H4 (cell line): ENCODE results near the gene NOTUM. TPM values are rescaled to one million over a fixed set of nuclear protein-coding genes. Genes with fewer than 3 reads are reported as not detected.

Experiments
- DNase-seq: peaks from one replicate; pipeline ENCODE4 v3.0.0-alpha.2; 2015; ENCODE audit warnings: low spot score
- total RNA-seq: library from RNA; depleted of rRNA; stranded (reverse); fragments of >200 nt; shearing (Covaris generic); gene quantifications from 2 replicates; pipeline ENCODE4 v1.2.3, GENCODE V29; 2014; rRNA removed

NOTUM gene
- 0.06 and 0.45 TPM in 2 replicates for total RNA-seq

DNA sequence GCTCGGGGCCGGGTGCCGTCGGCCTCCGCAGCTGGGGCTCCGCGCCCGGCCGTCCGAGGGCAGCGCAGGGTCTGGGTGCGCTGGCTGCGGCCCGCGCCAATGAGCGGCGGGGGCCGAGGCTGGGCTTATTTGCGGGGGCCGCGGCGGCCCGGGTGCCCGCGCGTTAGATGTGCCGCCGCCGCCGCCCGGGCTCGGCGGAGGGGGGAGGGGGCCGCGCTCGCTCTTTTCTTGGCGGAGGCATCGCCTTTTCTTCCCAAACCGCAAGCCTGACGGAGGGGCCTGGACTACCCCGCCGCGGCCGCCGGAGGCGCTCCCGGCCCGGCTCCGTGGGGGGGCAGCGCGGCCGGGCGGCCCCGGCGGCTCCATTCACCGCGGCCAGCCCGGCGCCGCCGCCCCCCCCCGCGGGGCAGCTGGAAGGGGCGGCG is at the start of gene NOTUM:
Gene NOTUM (minus strand): TSS at position 101 of the 425 bp plus-strand sequence. CDS start 278 bp downstream, outside the sequence.
- no peak for DNase-seq

DNA sequence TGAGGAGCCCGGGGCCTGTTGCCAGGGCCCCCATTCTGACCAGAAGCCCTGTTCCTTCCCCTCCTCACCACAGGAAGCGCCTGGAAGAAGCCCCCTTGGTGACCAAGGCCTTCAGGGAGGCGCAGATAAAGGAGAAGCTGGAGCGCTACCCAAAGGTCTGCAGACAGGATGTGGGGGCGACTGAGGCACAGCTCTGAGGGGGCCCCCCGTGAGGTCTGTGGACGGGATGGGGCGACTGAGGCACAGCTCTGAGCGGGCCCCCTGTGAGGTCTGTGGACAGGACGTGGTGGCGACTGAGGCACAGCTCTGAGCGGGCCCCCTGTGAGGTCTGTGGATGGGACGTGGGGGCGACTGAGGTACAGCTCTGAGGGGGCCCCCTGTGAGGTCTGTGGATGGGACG is 48.4 kb upstream of the NOTUM start:
- no peak for DNase-seq

DNA sequence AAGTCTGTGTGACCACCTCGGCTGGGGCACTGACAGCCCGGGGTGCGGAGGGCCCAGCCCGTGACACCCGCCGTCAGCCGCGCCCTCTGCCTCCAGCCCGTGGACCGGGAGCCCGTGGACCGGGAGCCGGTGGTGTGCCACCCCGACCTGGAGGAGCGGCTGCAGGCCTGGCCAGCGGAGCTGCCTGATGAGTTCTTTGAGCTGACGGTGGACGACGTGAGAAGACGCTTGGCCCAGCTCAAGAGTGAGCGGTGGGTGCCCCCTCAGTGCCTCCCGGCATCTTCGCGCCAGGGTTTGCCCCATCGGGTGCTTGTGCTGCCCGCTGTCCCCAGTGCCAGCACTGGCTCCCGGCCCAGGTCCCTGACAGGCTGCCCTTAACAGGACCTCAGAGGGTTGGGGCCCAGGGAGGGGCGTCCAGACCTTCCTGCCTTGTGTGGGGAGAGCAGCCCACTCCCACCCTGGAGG is 48.0 kb upstream of the NOTUM start:
- DNase-seq = no peak

DNA sequence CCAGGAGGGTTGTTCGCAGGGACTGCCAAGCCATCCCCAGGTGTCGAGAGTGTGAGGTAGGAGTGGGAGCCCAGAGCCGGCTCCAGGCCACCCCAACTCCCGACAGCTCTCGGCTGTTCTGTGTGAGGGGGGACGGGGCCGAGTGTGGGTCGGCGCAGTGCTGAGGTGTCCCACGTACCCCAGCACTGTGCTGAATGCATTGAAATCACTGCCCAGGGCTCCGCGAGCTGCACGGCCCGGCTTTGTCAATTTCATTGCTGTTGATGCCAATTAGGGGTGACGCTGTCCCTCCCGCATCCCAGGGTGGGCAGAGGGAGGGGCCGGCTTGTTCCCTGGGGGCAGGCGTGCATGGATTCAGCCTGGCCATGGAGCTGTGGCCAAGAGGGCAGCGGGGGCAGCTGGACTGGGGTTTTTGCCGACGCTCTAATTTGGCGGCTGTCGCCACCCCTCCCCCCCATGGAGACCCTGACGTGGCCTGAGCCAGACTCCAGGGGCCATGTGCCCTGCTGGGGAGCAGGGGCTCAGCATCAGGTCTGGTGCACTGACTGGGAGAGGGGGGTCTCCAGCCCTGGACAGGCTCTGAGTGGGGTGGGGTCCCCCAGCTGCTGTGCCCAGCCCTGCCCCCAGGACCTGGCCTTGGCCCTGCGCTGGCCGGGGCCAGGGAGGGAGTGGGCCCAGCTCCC is 47.4 kb upstream of the NOTUM start:
- DNase-seq = no peak

DNA sequence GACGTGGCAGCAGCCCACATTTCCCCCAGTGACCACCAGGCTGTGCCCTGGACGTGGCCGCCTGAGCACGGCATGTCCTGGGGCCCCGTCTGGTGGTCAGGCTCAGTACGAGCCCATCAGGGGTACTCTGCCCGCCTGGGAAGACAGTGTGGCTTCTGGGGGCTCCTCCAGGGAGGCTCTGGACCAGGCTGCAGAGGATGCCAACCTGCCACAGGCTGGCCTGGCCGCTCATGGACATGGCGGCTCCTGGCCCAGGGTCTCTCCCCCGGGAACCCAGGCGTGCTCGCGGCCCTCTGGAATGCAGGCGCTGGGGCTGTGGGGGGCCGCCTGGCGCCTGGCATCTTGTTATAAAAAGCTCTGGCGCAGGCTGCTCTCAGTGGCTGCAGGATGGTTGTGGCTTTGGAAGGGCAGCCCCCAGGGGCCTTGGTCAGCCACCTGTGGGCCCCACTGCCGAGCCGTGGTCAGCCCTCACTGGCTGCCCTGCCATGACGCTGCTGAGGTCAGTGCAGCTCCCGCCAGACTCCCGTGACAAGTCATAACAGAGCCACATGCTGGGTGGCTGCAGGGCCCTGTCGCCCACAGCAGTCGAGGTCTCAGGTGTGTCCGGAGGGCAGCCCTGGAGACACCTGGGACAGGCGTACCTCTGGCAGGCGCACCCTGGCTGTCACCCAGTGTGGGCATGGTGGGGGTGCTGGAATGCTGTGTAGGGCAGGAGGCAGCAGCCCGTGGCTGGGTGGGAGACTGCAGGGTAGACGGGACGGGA is 46.7 kb upstream of the NOTUM start:
- DNase-seq = no peak

DNA sequence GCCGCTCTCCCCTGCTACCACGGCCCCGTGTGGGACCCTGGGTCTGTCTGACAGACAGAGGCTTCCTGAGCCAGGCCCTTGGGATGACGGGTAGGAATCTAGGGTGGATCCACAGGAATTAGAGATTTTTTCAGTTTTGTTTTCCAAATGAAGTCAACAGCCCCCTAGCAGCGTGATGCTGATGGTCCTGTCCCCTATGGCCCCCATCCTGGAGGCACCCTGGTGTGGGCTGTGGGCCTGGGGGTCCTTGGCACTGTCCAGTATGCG is 46.2 kb upstream of the NOTUM start:
- DNase-seq = no peak

DNA sequence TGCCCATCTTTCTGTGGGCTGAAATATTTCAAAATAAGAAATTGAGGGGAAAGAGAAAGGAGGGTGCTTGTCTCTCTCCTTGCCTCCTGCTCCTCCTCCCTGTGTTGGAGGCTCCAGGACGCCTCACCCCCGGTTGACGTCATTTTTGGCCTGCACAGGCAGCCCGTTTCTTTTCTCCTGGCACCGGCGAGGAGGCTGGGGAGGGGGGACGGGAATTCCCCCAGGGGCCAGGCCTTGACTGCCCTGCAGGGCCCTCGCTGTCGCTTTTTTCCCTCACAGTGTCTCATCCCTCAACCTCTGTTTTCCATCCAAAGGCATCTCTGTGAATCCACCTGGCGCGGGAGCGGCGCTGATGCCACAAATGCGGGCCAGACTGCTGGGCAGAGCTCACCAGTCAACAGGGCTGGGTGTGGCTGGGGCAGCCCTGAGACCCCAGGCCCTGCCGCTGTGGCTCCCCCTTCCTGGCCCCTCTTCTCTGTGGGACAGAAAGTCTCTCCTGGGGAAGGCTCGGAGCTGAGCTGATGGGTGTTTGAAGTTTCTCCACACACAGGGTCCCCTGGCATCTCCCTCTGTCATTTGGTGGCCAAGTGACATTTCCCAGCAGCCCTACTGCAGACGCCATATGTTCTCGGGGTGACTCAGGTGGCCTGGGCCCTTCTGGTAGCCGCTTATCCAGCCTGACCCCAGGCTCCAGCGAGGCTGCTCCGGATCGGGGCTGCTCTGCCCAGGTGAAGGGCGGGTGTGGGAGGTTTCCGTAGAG is 45.7 kb upstream of the NOTUM start:
- no peak for DNase-seq

DNA sequence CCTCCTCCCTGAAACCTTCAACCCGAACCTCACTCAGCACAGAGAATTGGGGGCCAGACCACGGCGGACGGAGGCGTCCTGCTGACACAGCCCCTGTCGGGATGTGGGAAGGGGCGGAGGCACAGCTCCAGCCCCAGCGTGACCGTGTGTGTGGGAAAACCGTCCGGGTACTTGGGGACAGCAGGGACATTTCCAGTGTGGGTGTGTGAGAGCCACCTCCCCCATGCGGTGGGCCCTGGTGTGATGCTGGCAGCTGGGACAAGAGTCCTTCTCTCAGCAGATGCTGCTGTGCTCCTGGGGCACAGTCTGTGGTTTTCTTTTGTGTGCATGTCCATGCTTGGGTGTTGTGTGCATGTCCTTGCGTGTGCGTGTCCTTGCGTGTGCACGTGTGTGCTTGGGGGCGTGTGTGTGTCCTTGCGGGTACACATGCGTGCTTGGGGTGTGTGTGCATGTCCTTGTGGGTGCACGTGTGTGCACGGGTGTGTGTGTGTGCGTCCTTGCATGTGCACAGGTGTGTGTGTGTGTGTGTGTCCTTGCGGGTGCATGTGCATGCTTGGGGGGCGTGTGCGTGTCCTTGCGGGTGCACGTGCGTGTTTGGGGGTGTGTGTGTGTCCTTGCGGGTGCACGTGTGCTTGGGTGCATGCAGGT is 44.8 kb upstream of the NOTUM start:
- DNase-seq = no peak

DNA sequence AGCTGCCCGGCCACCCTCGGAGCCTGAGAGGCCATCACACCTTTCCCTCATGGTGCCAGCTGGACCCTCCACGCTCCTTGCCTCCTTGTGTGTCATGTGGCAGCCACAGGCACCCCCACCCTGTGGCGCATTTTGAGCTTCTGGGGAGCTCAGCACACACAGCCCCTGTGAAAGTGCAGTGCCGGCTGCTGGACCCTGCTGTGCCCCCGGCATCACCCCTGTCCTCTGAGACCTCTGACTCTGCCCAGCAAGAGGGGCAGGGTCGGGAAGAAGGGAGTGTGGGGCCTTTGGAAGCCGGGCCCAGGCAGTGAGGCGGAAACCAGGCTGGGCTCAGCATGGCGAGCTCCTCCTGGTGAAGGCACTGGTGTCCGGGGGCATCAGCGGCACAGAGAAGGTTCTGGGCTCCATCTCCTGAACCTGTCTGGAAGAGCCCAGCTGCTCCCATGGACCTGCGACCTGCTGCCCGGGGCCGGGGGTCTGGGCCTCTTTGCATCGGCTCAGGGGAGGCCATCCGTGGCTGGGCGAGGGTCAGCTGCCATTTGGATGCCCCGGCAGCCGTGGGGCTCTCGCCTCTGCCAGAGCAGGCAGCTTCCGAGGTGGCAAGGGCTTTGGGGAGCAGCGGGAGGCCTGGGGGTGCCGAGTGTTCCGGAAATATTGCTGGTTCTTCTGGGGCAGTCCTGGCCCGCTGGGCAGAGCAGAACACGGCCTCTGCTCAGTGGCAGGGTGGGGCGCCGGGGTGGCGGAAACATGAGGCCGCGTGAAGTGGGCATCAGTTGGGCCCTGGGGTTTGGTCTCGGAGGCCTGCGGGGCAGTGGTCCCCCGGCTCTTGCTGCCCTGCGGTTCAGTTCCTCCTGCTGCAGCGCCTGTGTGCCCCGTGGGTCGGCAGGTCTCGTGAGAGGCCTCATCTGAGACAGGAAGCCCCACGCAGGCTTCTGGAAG is 43.8 kb upstream of the NOTUM start:
- DNase-seq = no peak

DNA sequence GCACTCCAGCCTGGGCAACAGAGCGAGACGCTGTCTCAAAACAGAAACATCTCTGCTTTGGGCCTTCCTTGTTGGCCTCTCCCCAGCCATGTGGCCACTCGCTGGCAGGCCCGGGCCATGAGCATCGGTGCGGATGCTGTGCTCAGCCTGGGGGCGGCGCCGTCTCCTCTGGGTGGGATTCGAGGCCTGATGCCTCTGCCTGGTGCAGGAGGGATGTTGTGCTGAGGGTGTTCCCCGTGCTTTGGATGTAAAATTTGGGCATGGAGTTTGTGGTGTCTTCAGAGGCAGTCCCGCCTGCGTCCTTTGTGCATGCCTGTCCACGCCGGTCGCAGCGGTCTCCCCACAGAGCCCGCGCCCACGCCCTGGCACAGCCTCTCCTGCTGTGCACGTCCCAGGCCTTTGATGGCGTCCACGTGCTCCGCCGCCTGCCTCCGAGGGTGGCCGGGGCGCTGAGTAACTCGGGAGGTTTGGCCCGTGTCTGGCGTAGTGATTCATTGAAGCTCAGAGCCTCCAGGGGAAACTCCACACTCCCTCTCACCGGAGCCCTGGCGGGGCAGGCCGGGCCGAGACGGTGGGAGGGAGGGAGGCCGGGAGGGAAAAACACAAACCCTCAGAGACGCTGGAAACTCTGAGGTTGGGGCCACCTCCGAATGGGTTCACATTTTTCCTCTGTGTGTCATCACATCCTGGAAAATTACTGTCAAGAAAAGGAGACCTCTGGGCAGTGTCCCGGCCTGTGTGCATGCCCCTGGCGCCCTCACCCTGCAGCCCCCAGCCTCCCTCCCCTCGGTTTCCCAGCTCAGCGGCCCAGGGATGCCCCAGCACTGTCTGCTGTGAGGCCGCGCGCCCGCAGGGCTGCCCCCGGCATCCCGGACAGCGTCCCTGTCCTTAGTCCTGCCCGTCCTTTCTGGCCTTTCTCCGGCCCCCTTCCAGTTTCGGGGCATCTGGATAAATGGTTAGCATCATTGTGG is 42.7 kb upstream of the NOTUM start:
- DNase-seq = peak; percentile 90

DNA sequence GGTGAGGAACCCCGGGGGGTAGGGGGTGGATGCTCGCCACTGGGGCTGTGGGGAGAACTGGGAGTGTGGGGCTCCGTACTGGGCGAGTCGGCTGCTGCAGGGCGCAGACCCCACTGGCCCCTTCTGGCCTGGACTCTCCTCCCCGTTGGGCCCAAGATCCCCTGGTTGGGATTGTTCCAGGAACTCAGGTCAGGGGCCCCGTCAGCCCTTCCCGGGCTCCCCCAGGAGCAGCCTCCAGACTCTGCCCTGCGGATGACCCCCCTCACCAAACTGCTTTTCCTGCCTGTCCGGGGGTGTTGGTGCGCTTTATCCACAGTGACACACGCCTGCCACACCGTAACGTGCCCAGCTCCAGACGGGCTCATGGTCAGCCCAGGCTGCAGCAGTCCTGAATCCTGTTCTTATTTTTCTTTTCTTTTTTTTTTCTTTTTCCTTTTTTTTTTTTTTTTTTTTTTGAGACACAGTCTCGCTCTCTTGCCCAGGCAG is 40.6 kb upstream of the NOTUM start:
- no peak for DNase-seq

DNA sequence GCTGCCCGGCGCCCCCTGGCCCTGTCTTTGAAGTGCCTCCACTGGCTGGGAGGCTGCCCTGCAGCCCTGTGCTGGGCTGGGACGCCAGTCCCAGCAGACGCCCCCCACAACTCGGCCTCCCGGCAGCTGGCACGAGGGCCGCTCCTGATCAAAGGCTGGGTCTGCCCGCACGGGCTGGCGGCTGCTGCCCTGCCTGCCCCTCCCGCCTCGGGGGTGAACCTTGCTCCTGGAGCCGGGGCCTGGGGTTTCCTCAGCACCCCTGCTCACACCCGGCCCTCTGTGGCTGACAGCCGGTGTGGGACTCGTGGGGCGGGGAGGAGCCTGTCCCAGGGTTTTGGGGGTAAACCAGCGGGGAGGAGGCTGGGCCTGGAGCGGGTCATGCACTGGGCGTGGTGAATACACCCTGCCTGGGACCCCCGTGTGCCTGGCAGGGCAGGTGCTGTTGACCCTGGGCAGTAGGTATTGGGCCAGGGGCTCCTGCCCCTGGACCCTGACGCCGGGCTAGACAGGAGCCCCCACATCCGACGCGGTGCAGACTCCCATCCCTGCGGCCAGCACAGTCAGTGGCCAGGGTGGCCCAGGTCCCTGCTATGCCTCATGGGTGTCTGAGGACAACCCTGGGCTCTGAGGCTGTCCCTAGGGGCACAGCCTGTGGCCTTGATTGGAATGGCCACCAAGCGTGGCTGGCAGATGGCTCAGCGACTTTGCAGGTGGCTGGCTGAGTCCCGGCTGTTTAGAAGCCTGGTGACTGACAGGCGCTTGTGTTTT is 40.0 kb upstream of the NOTUM start:
- DNase-seq = no peak

DNA sequence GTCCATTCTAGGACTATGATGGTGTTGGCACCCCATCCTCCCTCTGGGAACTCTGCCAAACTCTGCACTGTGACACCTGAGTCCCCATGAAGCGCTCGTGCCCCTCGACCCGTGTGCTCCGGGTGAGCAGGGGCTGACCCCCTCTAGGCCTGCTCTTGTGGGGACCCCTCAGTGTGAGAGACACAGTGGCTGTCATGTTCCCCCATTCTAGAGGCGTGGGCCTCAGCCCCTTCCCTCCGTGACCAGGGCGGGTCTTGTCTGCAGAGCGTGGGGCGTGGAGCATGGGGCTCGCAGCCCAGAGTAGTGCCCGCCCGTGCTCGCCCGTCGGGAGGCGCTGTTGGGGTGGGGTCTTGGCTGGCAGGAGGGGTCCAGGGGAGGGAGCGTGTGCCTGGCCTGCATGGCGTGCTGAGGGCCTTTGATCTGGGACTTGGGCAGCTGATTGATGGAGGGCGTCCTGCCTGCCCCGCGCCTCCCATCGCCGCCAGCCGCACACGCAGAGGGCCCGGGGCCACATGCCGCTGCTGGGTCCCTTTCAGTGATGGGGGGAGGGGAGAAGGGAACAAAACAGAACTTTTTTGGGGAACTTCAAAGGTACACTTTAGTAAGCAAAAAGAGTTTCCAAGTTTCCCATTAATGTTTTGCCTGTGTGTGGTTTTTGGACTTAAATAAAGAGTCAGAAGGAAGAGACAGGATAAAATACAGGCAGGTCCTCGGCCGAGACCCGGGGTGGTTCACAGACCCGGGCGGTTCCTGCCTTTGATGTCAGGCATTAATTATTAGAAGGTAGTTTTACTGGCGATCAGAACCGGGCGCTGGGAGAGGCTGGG is 39.2 kb upstream of the NOTUM start:
- no peak for DNase-seq

DNA sequence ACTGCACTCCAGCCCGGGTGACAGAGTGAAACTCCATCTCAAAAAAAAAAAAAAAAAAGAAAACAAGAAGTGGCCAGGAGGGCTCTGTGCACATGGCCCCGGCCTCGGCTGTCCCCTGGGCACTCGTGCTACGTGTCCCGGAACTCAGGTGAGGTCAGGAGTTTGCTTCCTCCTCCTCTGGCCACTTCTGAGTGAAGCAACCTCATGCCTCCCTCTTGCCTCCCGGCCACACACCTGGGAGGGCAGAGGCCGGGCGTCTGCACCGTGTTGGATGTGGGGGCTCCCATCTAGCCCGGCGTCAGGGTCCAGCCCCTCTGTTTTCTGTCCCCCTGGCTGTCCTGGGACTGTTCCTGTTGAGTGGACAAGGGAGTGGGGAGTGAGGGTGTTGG is 38.6 kb upstream of the NOTUM start:
- no peak for DNase-seq

DNA sequence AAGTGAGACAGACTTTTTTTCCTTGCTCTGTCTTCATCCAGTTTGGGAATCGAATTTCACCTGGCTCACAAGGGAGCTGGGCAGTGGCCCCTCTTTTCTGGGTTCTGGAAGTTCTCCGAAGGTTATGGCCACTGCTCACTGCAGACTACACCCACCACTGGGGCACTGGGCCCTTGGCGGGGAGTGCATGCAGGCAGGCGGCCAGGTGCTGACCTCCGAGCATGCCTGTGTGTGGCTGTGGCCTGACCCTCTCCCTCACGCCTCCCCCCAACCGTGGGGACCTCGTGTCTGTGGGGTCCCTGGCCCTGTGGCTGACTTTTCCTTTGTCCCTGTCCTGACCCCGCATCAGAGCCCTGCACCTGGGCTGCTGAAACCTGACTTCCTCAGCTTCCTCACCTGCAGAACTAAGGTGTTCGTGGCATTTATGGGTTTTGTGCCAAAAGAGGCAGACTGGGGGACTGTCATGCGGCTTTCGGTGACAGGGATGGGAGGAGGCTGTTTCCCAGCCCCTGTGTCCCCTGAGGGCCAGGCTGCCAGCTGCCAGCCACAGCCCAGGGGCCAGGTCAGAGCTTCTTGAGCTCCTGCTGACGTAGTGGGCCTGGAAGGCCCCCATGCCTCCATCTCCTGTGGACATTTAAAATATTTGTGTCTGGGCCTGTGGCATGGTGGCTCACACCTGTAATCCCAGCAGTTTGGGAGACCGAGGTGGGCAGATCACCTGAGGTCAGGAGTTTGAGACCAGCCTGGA is 37.9 kb upstream of the NOTUM start:
- no peak for DNase-seq

DNA sequence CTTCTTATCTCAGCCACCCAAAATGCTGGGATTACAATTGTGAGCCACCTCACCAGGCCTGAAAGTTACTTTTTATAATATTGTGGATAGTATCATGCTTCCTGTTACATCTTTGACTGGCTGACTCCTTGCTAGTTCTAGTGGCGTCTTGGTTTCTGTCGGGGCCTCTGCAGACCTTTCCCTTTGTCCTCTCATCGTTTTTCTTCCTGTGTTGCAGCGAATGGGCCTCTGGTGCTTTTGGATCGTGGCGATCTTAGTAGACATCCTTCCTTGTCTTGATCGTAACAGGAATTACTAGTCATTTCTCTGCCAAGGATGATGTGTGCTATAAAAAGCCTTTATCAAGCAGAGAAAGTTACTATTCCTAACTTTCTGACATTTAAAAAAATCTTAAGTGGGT is 37.2 kb upstream of the NOTUM start:
- no peak for DNase-seq

DNA sequence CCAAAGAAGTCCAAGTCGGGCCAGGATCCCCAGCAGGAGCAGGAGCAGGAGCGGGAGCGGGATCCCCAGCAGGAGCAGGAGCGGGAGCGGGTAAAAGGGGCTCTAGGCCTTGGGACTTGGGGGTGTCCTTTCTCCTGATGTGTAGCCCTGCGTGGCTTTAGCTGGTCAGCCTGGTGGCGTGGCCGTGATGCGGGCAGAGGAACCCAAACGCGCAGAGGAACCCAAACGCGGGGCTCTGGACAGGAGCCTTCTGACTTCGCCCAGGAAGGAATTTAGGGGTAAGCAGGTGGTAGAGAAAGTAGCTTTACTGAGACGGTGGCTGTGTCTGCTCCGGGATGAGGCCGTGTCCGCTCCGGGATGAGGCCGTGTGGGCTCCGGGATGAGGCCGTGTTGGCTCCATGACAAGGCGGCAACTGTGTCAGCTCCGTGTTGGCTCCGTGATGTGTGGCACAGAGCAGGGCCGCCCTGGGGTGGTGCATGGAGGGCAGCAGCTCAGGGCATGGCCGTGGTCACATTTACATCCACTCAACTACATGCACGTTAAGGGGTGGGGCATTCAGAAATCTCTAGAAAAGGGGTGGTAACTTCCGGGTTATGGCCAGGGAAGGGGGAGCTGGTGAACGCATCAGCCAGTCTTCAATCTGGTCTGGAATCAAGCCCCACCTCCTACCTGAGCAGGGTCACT is 35.9 kb upstream of the NOTUM start:
- DNase-seq = no peak
